ENCODE results near the gene FBXL16. TPM values are rescaled to one million over a fixed set of nuclear protein-coding genes. Genes with fewer than 3 reads are reported as not detected.

Gene FBXL16
- total and polyA plus RNA-seq, 2 of the 13 experiments (the other 11 are each of a cell fraction or from before 2014, with no cell fraction given) = 0.22 to 2.0 TPM

DNA sequence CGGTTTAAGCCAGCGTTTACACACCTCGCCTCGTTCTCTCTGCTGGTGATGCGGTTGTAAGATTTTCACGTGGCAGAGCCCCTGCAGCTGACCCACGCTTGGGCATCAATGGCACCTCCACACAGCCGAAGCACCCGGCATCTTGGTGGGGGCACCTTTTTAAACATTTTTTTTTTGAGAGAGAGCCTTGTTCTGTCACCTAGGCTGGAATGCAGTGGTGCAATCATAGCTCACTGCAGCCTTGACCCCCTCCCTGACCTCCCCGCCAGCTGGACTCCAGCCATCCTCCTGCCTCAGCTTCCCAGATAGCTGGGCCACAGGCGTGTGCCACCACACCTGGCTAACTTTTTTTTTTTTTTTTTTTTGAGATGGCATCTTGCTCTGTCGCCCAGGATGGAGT is 51.6 kb downstream of the FBXL16 start (continued):
- TF ChIP-seq, protein P1, sequence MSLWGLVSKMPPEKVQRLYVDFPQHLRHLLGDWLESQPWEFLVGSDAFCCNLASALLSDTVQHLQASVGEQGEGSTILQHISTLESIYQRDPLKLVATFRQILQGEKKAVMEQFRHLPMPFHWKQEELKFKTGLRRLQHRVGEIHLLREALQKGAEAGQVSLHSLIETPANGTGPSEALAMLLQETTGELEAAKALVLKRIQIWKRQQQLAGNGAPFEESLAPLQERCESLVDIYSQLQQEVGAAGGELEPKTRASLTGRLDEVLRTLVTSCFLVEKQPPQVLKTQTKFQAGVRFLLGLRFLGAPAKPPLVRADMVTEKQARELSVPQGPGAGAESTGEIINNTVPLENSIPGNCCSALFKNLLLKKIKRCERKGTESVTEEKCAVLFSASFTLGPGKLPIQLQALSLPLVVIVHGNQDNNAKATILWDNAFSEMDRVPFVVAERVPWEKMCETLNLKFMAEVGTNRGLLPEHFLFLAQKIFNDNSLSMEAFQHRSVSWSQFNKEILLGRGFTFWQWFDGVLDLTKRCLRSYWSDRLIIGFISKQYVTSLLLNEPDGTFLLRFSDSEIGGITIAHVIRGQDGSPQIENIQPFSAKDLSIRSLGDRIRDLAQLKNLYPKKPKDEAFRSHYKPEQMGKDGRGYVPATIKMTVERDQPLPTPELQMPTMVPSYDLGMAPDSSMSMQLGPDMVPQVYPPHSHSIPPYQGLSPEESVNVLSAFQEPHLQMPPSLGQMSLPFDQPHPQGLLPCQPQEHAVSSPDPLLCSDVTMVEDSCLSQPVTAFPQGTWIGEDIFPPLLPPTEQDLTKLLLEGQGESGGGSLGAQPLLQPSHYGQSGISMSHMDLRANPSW (CRISPR knock-in tag; IDR thresholded peaks at IDR 0.05; ENCODE audit: borderline replicate concordance) = no peak
- TF ChIP-seq ZNF83 (CRISPR knock-in tag; IDR thresholded peaks at IDR 0.05; ENCODE audit: borderline replicate concordance) (no peak), YEATS2 (CRISPR knock-in tag; IDR thresholded peaks at IDR 0.05; ENCODE audit: borderline replicate concordance) (peak; percentile 19; the same call in 1 of the 2 replicates), GFI1 (CRISPR knock-in tag; IDR thresholded peaks at IDR 0.05; ENCODE audit: borderline replicate concordance) (no peak), ZSCAN29 (CRISPR knock-in tag; conservative IDR thresholded peaks at IDR 0.05) (no peak), MZF1 (CRISPR knock-in tag; IDR thresholded peaks at IDR 0.05; ENCODE audit: borderline replicate concordance) (no peak), KMT2A (CRISPR knock-in tag; IDR thresholded peaks at IDR 0.05) (no peak), SIN3A (IDR thresholded peaks at IDR 0.05; ENCODE audit: borderline replicate concordance, low read depth, low read length) (no peak)

DNA sequence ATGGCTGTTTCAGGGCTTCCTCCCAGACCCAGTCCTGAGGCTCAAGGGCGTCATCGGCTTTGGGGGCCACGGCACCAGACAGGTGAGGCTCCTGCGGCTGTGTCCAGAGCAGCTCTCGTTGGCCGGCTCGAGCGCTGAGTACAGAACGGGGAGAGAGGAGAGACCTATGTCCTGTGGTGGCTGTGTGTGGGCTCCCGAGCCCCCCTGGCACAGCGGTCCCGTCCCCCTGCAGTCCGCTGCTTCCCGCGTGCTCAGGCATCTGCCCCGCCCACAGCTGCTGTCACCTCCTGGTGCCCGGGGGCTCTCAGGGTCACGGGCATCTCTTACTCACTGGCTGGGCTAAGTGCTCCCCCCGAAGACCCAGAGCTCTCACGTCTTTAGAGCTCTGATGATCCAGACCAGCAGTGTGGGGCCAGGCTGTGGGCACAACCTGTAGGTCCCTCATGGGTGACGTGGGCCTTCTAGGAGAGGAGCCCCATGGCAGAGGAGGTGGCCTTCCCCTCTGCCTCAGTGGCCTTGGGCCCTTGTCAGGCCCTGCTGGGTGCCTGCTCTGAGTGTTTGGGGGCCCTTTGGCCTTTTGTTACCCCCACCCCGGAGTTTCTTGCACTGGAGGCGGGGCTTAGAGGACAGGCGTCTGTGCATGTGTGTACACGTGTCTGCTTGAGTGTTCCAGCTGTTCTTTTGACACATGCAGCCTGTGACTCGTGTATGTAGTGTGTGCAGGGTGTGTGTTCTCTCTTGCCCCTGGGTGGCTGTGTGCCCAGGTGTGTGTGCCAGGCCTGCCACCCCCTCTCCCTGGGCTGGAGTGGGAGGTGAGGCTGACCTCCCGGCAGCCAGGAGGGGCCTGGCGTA is 52.9 kb downstream of the FBXL16 start:
- FAIRE-seq (no peak), DNase-seq (ENCODE audit: low spot score) (no peak), ATAC-seq (no peak)
- no peak overlapping the region for H2AFZ ChIP-seq (ENCODE audit: low read length)
- ChIA-PET CTCF (ENCODE audit: low intra/inter-chr PET ratio, low total read pairs) (no interaction called here), POLR2A (interaction anchor here (1.8 kb wide), 1 partner anchor 9 kb away, joined by 4 read pairs; no protein-coding TSS in a partner anchor)
- WGBS (ENCODE audit: low lambda C conversion rate) = 92% methylated on average over 22 of the region's 28 CpGs
- no peaks in the 10 kb centered on the region for H4K20me1 ChIP-seq (ENCODE audit: insufficient read depth, low read length)
- H3K27ac ChIP-seq (ENCODE audit: extremely low read length, insufficient read depth, low read length) = peak overlapping the region; percentile 58
- H3K79me2 ChIP-seq (ENCODE audit: insufficient read depth, low read length) = peaks cover 4% of the 10 kb centered on the region
- H3K4me2 ChIP-seq (ENCODE audit: low read depth, low read length) = no peak overlapping the region
- H3K27me3 ChIP-seq (ENCODE audit: control insufficient read depth in 1 of 2, insufficient read depth in 2 of 2, low read length in 2 of 2) = no peaks in the 10 kb centered on the region
- no peak overlapping the region for H3K4me3 ChIP-seq (replicated peaks in 1 of 3; ENCODE audit: insufficient read depth in 1 of 3, low read depth in 2 of 3, low read length in 3 of 3)
- H3K4me1 ChIP-seq (ENCODE audit: insufficient read depth, low read length) = peaks cover 50% of the 10 kb centered on the region
- H3K36me3 ChIP-seq (replicated peaks in 1 of 2; ENCODE audit: control insufficient read depth in 1 of 2, insufficient read depth in 2 of 2, low read length in 2 of 2) = peaks cover 2 to 3% of the 10 kb centered on the region in 2 experiments; a peak in 1 of 5 replicates
- no peaks in the 10 kb centered on the region for H3K9me3 ChIP-seq (ENCODE audit: low read length)
- in situ Hi-C loops (cut with HindIII; ENCODE audit: extremely low pct_ligation_motif_present, low pct_unique_long_range_greater_than_20kb) (no loop called here), intact Hi-C loops (cut with micrococcal nuclease; ENCODE audit: unreplicated experiment) (no loop called here)
- no TSS peak for BruUV-seq (replicated peaks)
- TF ChIP-seq ZNF350 (CRISPR knock-in tag; IDR thresholded peaks at IDR 0.05; ENCODE audit: borderline replicate concordance, low read depth) = no peak
- TF ChIP-seq, protein P2, sequence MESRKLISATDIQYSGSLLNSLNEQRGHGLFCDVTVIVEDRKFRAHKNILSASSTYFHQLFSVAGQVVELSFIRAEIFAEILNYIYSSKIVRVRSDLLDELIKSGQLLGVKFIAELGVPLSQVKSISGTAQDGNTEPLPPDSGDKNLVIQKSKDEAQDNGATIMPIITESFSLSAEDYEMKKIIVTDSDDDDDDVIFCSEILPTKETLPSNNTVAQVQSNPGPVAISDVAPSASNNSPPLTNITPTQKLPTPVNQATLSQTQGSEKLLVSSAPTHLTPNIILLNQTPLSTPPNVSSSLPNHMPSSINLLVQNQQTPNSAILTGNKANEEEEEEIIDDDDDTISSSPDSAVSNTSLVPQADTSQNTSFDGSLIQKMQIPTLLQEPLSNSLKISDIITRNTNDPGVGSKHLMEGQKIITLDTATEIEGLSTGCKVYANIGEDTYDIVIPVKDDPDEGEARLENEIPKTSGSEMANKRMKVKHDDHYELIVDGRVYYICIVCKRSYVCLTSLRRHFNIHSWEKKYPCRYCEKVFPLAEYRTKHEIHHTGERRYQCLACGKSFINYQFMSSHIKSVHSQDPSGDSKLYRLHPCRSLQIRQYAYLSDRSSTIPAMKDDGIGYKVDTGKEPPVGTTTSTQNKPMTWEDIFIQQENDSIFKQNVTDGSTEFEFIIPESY (CRISPR knock-in tag; IDR thresholded peaks at IDR 0.05) = peak; percentile 71
- TF ChIP-seq NR2F1 (CRISPR knock-in tag; IDR thresholded peaks at IDR 0.05) = no peak
- TF ChIP-seq, protein P3, sequence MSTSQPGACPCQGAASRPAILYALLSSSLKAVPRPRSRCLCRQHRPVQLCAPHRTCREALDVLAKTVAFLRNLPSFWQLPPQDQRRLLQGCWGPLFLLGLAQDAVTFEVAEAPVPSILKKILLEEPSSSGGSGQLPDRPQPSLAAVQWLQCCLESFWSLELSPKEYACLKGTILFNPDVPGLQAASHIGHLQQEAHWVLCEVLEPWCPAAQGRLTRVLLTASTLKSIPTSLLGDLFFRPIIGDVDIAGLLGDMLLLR (CRISPR knock-in tag; IDR thresholded peaks at IDR 0.05) = no peak
- TF ChIP-seq, protein P4, sequence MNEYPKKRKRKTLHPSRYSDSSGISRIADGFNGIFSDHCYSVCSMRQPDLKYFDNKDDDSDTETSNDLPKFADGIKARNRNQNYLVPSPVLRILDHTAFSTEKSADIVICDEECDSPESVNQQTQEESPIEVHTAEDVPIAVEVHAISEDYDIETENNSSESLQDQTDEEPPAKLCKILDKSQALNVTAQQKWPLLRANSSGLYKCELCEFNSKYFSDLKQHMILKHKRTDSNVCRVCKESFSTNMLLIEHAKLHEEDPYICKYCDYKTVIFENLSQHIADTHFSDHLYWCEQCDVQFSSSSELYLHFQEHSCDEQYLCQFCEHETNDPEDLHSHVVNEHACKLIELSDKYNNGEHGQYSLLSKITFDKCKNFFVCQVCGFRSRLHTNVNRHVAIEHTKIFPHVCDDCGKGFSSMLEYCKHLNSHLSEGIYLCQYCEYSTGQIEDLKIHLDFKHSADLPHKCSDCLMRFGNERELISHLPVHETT (CRISPR knock-in tag; conservative IDR thresholded peaks at IDR 0.05) = no peak
- TF ChIP-seq HNRNPL (IDR thresholded peaks at IDR 0.05; ENCODE audit: low read depth, low read length) = 0 out of 2 replicates have a peak, but pooled peaks have one; percentile 40
- H3K9ac ChIP-seq (ENCODE audit: insufficient read depth, low read depth, low read length) = no peak overlapping the region
